SKM-1 treated with dmso at 0.1 percent for 144 hours (cell line): ENCODE data around the gene SH2D2A.
A peak's percentile ranks its signal among the peaks of the same experiment; 100 is the strongest.

ENCODE experiments used
- DNase-seq: peaks from one replicate; lab custom pipeline; 2025; ENCODE audit not compliant: unreplicated experiment; lab: John Stamatoyannopoulos, UW

Gene SH2D2A

GRCh38 chr1:156828400-156829124, 11.9 kb upstream of the SH2D2A start:
- no peak for DNase-seq

GRCh38 chr1:156826630-156827029, 10.0 kb upstream of the SH2D2A start:
- no peak for DNase-seq

- DNase-seq: no peak
Observed at GRCh38 chr1:156823210-156823790, 6.7 kb upstream of the SH2D2A start.

- no peak for DNase-seq
Observed at GRCh38 chr1:156822680-156823079, 6.0 kb upstream of the SH2D2A start.

GRCh38 chr1:156821801-156822200, 5.2 kb upstream of the SH2D2A start:
- DNase-seq: no peak

GRCh38 chr1:156815961-156816422, 656 bp downstream of the SH2D2A start:
- no peak for DNase-seq

GRCh38 chr1:156815307-156815826, 1.3 kb downstream of the SH2D2A start:
- no peak for DNase-seq

GRCh38 chr1:156814571-156815260, 1.9 kb downstream of the SH2D2A start:
- no peak for DNase-seq

- DNase-seq: peak; percentile 56
Observed at GRCh38 chr1:156813750-156814570, 2.7 kb downstream of the SH2D2A start.

GRCh38 chr1:156813298-156813697, 3.4 kb downstream of the SH2D2A start:
- DNase-seq: no peak

GRCh38 chr1:156812293-156812990, 4.2 kb downstream of the SH2D2A start:
- DNase-seq: no peak

- DNase-seq: no peak
Observed at GRCh38 chr1:156811168-156811567, 5.5 kb downstream of the SH2D2A start.

- no peak for DNase-seq
Observed at GRCh38 chr1:156809711-156810366, 6.8 kb downstream of the SH2D2A start.

GRCh38 chr1:156809281-156809680, 7.4 kb downstream of the SH2D2A start:
- no peak for DNase-seq

GRCh38 chr1:156808186-156809030, 8.2 kb downstream of the SH2D2A start:
- no peak for DNase-seq

GRCh38 chr1:156807627-156808026, 9.0 kb downstream of the SH2D2A start:
- no peak for DNase-seq

- no peak for DNase-seq
Observed at GRCh38 chr1:156806512-156807440, 9.9 kb downstream of the SH2D2A start.
